Measurements from ENCODE around the gene GYPB. TPM values are rescaled to one million over a fixed set of nuclear protein-coding genes. Genes with fewer than 3 reads are reported as not detected.
A peak's percentile ranks its signal among the peaks of the same experiment; 100 is the strongest.
"Not testable (repeated sequence)": the region's sequence is repeated elsewhere in the genome, so short reads cannot be mapped to it uniquely, and the experiment has no call there.

Gene GYPB
- total and polyA plus RNA-seq, 2 donors (not counting 1 experiment from before 2014, with no cell fraction given), result 0.91 TPM; not detected in 1

DNA sequence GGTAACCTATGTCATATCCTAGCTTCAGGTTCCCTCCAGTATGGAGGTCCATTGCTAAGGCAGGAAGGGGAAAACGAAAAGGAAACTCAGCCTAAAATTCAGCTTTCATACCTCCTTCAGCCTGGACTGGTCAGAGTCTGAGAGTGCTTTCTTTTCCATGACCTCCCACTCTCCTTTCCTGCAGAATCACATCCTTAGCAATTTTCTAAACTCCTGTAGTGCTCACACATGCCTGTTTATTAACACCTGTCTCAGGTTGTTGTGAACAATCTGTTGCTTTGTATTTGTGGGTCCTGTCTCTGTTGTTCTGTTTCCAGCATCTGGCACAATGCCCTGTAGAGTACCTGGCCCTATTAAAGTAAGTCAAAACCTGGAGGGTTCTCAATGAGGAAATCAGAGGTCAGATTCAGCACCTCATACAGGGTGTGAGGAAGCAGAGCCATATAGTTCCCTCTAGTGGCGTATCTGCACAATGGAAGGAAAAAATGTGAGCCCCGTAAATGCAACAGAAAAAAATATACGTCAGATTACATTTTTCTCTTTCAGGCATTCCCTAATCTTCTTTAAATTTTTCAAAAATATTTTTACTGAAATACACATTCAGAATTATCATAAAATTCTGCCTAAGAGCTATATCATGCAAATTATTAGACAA, 2.3 kb upstream of the GYPB start:
- peak; percentile 32 for DNase-seq
- H3K27ac Mint-ChIP-seq; H3K4me1 ChIP-seq (ENCODE audit: control insufficient read depth in 2 of 2, insufficient read depth in 2 of 2, low read length in 2 of 2); POLR2A ChIA-PET; H2AFZ ChIP-seq (ENCODE audit: insufficient read depth, low read depth, low read length, poor library complexity, severe bottlenecking); H3K9me3 ChIP-seq (ENCODE audit: control extremely low read depth in 1 of 3, control insufficient read depth in 2 of 3, insufficient read depth in 1 of 3, low read length in 2 of 3); H4K20me1 ChIP-seq (ENCODE audit: control insufficient read depth, insufficient read depth, low read length, poor library complexity, severe bottlenecking); H3K79me2 ChIP-seq (ENCODE audit: control insufficient read depth, insufficient read depth, low read length); CTCF ChIA-PET; H3K4me3 ChIP-seq (ENCODE audit: control extremely low read depth in 1 of 5, extremely low read depth in 1 of 5, insufficient read depth in 1 of 5, low read depth in 2 of 5, low read length in 4 of 5); H3K4me2 ChIP-seq (replicated peaks; ENCODE audit: low read depth, low read length, poor library complexity, severe bottlenecking); H3K27me3 ChIP-seq (replicated peaks in 1 of 4; ENCODE audit: control extremely low read depth in 1 of 4, control insufficient read depth in 3 of 4, insufficient read depth in 4 of 4, low read length in 3 of 4); H3K9me3 Mint-ChIP-seq (ENCODE audit: insufficient read depth); H3K4me3 Mint-ChIP-seq; H3K27ac ChIP-seq (ENCODE audit: low read length in 2 of 2); H3K4me1 Mint-ChIP-seq; H3K27me3 Mint-ChIP-seq; H3K36me3 ChIP-seq (replicated peaks in 1 of 2; ENCODE audit: control extremely low read depth in 1 of 2, control insufficient read depth in 1 of 2, extremely low read depth in 1 of 2, insufficient read depth in 2 of 2, low read length in 1 of 2); H3K9ac ChIP-seq (ENCODE audit: low read length): not testable (repeated sequence)
- TF ChIP-seq, protein P1, sequence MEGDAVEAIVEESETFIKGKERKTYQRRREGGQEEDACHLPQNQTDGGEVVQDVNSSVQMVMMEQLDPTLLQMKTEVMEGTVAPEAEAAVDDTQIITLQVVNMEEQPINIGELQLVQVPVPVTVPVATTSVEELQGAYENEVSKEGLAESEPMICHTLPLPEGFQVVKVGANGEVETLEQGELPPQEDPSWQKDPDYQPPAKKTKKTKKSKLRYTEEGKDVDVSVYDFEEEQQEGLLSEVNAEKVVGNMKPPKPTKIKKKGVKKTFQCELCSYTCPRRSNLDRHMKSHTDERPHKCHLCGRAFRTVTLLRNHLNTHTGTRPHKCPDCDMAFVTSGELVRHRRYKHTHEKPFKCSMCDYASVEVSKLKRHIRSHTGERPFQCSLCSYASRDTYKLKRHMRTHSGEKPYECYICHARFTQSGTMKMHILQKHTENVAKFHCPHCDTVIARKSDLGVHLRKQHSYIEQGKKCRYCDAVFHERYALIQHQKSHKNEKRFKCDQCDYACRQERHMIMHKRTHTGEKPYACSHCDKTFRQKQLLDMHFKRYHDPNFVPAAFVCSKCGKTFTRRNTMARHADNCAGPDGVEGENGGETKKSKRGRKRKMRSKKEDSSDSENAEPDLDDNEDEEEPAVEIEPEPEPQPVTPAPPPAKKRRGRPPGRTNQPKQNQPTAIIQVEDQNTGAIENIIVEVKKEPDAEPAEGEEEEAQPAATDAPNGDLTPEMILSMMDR (IDR thresholded peaks at IDR 0.05), result peak; percentile 64
- ATAC-seq (ENCODE audit: low read depth), result peak; percentile 56
- WGBS (ENCODE audit: insufficient coverage), result no CpG with 5 or more reads among the region's 4 CpGs
- intact Hi-C loops (cut with micrococcal nuclease), result loop anchor here (1.0 kb wide), 1 partner anchor 462 kb away; no protein-coding TSS in a partner anchor

GRCh38 chr4:144018223-144019000, 768 bp downstream of the GYPB start:
- H3K9me3 ChIP-seq (ENCODE audit: control extremely low read depth in 1 of 3, control insufficient read depth in 2 of 3, insufficient read depth in 1 of 3, low read length in 2 of 3); H3K79me2 ChIP-seq (ENCODE audit: control insufficient read depth, insufficient read depth, low read length); POLR2A ChIA-PET; H2AFZ ChIP-seq (ENCODE audit: insufficient read depth, low read depth, low read length, poor library complexity, severe bottlenecking); H3K27me3 ChIP-seq (replicated peaks in 1 of 4; ENCODE audit: control extremely low read depth in 1 of 4, control insufficient read depth in 3 of 4, insufficient read depth in 4 of 4, low read length in 3 of 4); ATAC-seq (ENCODE audit: low read depth); H3K9me3 Mint-ChIP-seq (ENCODE audit: insufficient read depth); intact Hi-C loops (cut with micrococcal nuclease); H3K4me2 ChIP-seq (replicated peaks; ENCODE audit: low read depth, low read length, poor library complexity, severe bottlenecking); DNase-seq; H3K27ac Mint-ChIP-seq; H3K4me3 ChIP-seq (ENCODE audit: control extremely low read depth in 1 of 5, extremely low read depth in 1 of 5, insufficient read depth in 1 of 5, low read depth in 2 of 5, low read length in 4 of 5); H3K4me3 Mint-ChIP-seq; H3K27me3 Mint-ChIP-seq; CTCF ChIA-PET; H3K4me1 ChIP-seq (ENCODE audit: control insufficient read depth in 2 of 2, insufficient read depth in 2 of 2, low read length in 2 of 2); H3K4me1 Mint-ChIP-seq; H3K9ac ChIP-seq (ENCODE audit: low read length); H3K27ac ChIP-seq (ENCODE audit: low read length in 2 of 2); H3K36me3 ChIP-seq (replicated peaks in 1 of 2; ENCODE audit: control extremely low read depth in 1 of 2, control insufficient read depth in 1 of 2, extremely low read depth in 1 of 2, insufficient read depth in 2 of 2, low read length in 1 of 2); H4K20me1 ChIP-seq (ENCODE audit: control insufficient read depth, insufficient read depth, low read length, poor library complexity, severe bottlenecking): not testable (repeated sequence)
- no CpG with 5 or more reads among the region's 3 CpGs for WGBS (ENCODE audit: insufficient coverage)

DNA sequence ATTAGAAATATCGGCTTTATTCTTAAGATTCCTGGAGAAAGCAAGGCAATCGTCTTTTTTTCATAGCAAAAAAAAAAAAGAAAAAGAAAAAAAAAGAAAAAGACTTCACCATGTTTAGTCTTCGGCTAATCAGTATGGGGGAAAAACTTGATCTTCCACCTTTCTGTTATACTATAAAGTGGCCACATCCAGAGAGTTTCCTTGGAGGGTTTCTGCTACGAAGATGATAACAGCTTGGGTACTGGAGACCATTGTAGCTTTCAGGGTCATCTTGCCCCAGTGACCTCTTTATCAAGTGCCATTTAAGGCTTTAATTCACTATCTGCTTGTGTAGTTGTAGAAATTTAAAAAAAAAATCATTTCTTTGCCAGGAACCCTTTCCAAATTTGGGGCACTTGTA, 1.9 kb downstream of the GYPB start:
- H3K4me2 ChIP-seq (replicated peaks; ENCODE audit: low read depth, low read length, poor library complexity, severe bottlenecking); DNase-seq; H3K9me3 ChIP-seq (ENCODE audit: control extremely low read depth in 1 of 3, control insufficient read depth in 2 of 3, insufficient read depth in 1 of 3, low read length in 2 of 3); H3K4me1 Mint-ChIP-seq; H3K36me3 ChIP-seq (replicated peaks in 1 of 2; ENCODE audit: control extremely low read depth in 1 of 2, control insufficient read depth in 1 of 2, extremely low read depth in 1 of 2, insufficient read depth in 2 of 2, low read length in 1 of 2); H3K9ac ChIP-seq (ENCODE audit: low read length); POLR2A ChIA-PET; H3K4me3 ChIP-seq (ENCODE audit: control extremely low read depth in 1 of 5, extremely low read depth in 1 of 5, insufficient read depth in 1 of 5, low read depth in 2 of 5, low read length in 4 of 5); ATAC-seq (ENCODE audit: low read depth); H3K27me3 ChIP-seq (replicated peaks in 1 of 4; ENCODE audit: control extremely low read depth in 1 of 4, control insufficient read depth in 3 of 4, insufficient read depth in 4 of 4, low read length in 3 of 4); H3K27ac Mint-ChIP-seq; H3K27ac ChIP-seq (ENCODE audit: low read length in 2 of 2); H3K27me3 Mint-ChIP-seq; H2AFZ ChIP-seq (ENCODE audit: insufficient read depth, low read depth, low read length, poor library complexity, severe bottlenecking); H4K20me1 ChIP-seq (ENCODE audit: control insufficient read depth, insufficient read depth, low read length, poor library complexity, severe bottlenecking); H3K4me3 Mint-ChIP-seq; H3K9me3 Mint-ChIP-seq (ENCODE audit: insufficient read depth); H3K79me2 ChIP-seq (ENCODE audit: control insufficient read depth, insufficient read depth, low read length); H3K4me1 ChIP-seq (ENCODE audit: control insufficient read depth in 2 of 2, insufficient read depth in 2 of 2, low read length in 2 of 2); CTCF ChIA-PET; intact Hi-C loops (cut with micrococcal nuclease): not testable (repeated sequence)
- whole genome bisulfite sequencing (ENCODE audit: insufficient coverage), result no CpG with 5 or more reads among the region's 4 CpGs
